GM12892 (cell line): ENCODE data around the gene SPHK2.

ENCODE experiments used
- POLR2A ChIP-seq: IDR thresholded peaks from 2 replicates; pipeline ENCODE4 v1.6.1; 2011; ENCODE audit warnings: low read depth, low read length, control low read depth
- POLR2AphosphoS5 ChIP-seq: IDR thresholded peaks from 2 replicates; pipeline ENCODE4 v1.6.1; 2011; ENCODE audit warnings: low read depth, low read length, control low read depth
- TAF1 ChIP-seq: IDR thresholded peaks from 2 replicates; pipeline ENCODE4 v1.6.1; 2011; ENCODE audit warnings: low read depth, mild to moderate bottlenecking, control low read depth, low read length, borderline replicate concordance

GRCh38 chr19:48648134-48648533 lies 28.8 kb downstream of the SPHK2 start:
- TF ChIP-seq POLR2A (no peak), POLR2AphosphoS5 (no peak), TAF1 (no peak)
